ENCODE measurements around the gene ANXA2R.

DNA sequence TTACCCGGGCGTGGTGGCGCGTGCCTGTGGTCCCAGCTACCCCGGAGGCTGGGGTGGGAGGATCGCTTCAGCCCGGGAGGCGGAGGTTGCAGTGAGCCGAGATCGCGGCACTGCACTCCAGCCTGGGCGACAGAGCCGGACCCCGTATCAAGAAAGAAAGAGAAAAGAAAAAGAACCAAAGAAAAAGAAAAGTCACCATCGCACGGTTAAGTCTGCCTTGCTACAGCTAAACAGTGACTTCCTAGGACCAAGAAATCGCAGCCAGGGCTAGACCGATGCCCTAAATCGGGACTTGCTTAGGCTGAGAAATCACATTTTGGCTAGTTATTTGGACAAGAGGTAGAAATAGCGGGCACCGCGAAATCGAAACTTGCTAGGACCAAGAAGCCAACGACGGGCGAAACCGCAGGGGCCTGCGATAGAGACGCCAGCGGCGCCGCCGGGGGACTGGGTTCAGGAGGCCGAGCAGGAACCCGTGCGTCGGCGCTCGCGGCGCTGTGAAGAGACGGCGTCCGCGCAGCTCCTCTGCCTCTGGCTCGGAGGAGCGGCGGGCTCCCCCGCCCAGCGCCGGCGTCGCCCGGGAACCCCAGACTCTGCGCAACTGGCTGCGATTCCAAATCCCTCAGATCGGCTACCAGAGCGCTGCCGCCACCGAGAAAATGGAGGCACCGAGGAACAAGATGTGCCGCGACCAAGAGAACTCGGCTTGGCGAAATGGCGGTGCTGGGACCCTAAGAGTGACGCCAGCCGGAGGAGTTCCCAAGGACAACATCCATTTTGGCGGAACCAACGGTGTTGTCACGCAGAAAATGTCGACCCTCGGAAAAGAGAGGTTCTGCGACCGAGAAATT, 26.1 kb upstream of the ANXA2R start:
- TF ChIP-seq, protein P1, sequence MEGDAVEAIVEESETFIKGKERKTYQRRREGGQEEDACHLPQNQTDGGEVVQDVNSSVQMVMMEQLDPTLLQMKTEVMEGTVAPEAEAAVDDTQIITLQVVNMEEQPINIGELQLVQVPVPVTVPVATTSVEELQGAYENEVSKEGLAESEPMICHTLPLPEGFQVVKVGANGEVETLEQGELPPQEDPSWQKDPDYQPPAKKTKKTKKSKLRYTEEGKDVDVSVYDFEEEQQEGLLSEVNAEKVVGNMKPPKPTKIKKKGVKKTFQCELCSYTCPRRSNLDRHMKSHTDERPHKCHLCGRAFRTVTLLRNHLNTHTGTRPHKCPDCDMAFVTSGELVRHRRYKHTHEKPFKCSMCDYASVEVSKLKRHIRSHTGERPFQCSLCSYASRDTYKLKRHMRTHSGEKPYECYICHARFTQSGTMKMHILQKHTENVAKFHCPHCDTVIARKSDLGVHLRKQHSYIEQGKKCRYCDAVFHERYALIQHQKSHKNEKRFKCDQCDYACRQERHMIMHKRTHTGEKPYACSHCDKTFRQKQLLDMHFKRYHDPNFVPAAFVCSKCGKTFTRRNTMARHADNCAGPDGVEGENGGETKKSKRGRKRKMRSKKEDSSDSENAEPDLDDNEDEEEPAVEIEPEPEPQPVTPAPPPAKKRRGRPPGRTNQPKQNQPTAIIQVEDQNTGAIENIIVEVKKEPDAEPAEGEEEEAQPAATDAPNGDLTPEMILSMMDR (conservative IDR thresholded peaks at IDR 0.05; ENCODE audit: low read length) = no peak
- TF ChIP-seq EZH2phosphoT487 (IDR thresholded peaks at IDR 0.05; ENCODE audit: borderline replicate concordance) = no peak
